GM12878 (cell line): Measurements from ENCODE around the gene S100A14. TPM values are rescaled to one million over a fixed set of nuclear protein-coding genes. Genes with fewer than 3 reads are reported as not detected.

Experiments used
- ATAC-seq: fragments of 200-7000 bp; cut with Tn5 transposase; 3 replicates; pipeline ENCODE4 v1.9.1; 2020; ENCODE audit warnings: mild to moderate bottlenecking, moderate library complexity
- BruUV-seq: library from RNA; stranded (reverse); fragments of 400-500 nt; replicated peaks from 2 replicates; lab custom pipeline; 2021; lab: Mats Ljungman, UMichigan
- CTCF ChIA-PET: fragments of 300-600 bp; sonication (Branson Sonifier 250); formaldehyde crosslinking; extraction: SDS; loops from one replicate; lab custom pipeline; 2021; ENCODE audit warnings: inconsistent platforms; lab: Yijun Ruan, JAX
- POLR2A ChIA-PET: fragments of 350-600 bp; formaldehyde crosslinking; extraction: SDS; loops from one replicate; lab custom pipeline; 2021; ENCODE audit warnings: inconsistent platforms; lab: Charles Lee
- RAD21 ChIA-PET: fragments of 300-600 bp; sonication (Branson Sonifier 250); formaldehyde crosslinking; loops from one replicate; lab custom pipeline; 2023; ENCODE audit warnings: antibody characterized with exemption; ENCODE audit not compliant: unreplicated experiment; lab: Charles Lee
- SMC1A ChIA-PET: fragments of 300-600 bp; sonication (Branson Sonifier 250); formaldehyde crosslinking; loops from one replicate; lab custom pipeline; 2023; ENCODE audit not compliant: unreplicated experiment, uncharacterized antibody; lab: Charles Lee
- DNase-seq: peaks from one replicate; pipeline ENCODE4 v3.0.0-alpha.2; 2011; ENCODE audit warnings: low read depth, low spot score
- FAIRE-seq: peaks from 3 replicates; lab custom pipeline; 2011; peaks lifted over from hg19 to GRCh38; lab: Jason Lieb, UNC
- H2AFZ ChIP-seq: 2 replicates; pipeline ENCODE4 v1.6.0; 2011; ENCODE audit warnings: low read depth, low read length, control low read depth; ENCODE audit not compliant: control insufficient read depth
- H3K27ac ChIP-seq: 2 replicates; pipeline ENCODE4 v1.5.1; 2011; ENCODE audit warnings: control low read depth; ENCODE audit not compliant: control insufficient read depth, insufficient read depth
- H3K27me3 ChIP-seq, 2 experiments: replicated peaks in 1 of 2; 2 replicates each; pipeline versions ENCODE4 v1.6.0 to v1.6.1; 2011; ENCODE audit warnings: low read length in 1 of 2; ENCODE audit not compliant: control insufficient read depth in 2 of 2, insufficient read depth in 2 of 2
- H3K36me3 ChIP-seq, 2 experiments: 2 replicates each; pipeline ENCODE4 v1.5.1; 2011; ENCODE audit warnings: low read length in 1 of 2; ENCODE audit not compliant: control insufficient read depth in 2 of 2, insufficient read depth in 2 of 2
- H3K4me1 ChIP-seq: 2 replicates; pipeline ENCODE4 v1.6.1; 2011; ENCODE audit warnings: mild to moderate bottlenecking, low read length, moderate library complexity, mixed read lengths; ENCODE audit not compliant: control insufficient read depth, insufficient read depth
- H3K4me2 ChIP-seq: 2 replicates; pipeline ENCODE4 v1.6.0; 2011; ENCODE audit warnings: control low read depth; ENCODE audit not compliant: control insufficient read depth, insufficient read depth
- H3K4me3 ChIP-seq: fragments of 200-600 bp; sonication (generic); 2 replicates; pipeline ENCODE4 v1.5.1; 2016
- H3K79me2 ChIP-seq: 2 replicates; pipeline ENCODE4 v1.6.0; 2011; ENCODE audit warnings: low read length; ENCODE audit not compliant: control insufficient read depth, insufficient read depth
- H3K9ac ChIP-seq: 2 replicates; pipeline ENCODE4 v1.8.0; 2011; ENCODE audit warnings: low read length, control low read depth, mixed read lengths; ENCODE audit not compliant: control insufficient read depth, insufficient read depth
- H3K9me3 ChIP-seq: replicated peaks from 3 replicates; pipeline ENCODE4 v1.5.1; 2011; ENCODE audit warnings: mild to moderate bottlenecking, low read length; ENCODE audit not compliant: control insufficient read depth, insufficient read depth
- H4K20me1 ChIP-seq: 2 replicates; pipeline ENCODE4 v1.6.0; 2011; ENCODE audit not compliant: control insufficient read depth, insufficient read depth
- BCL11A ChIP-seq: IDR thresholded peaks from 2 replicates; pipeline ENCODE4 v1.6.1; 2011; ENCODE audit warnings: low read depth, low read length
- BRCA1 ChIP-seq: IDR thresholded peaks from 2 replicates; pipeline ENCODE4 v1.6.1; 2011; ENCODE audit warnings: low read depth, low read length, improper control_type of control experiment
- DPF2 ChIP-seq: fragments of 450-650 bp; IDR thresholded peaks from 2 replicates; pipeline ENCODE4 v1.6.1; 2017; ENCODE audit warnings: mild to moderate bottlenecking
- E4F1 ChIP-seq: fragments of 450-650 bp; IDR thresholded peaks from 2 replicates; pipeline ENCODE4 v1.6.1; 2018; ENCODE audit warnings: borderline replicate concordance, mild to moderate bottlenecking; ENCODE audit not compliant: partially characterized antibody
- YBX1 ChIP-seq: fragments of 450-650 bp; IDR thresholded peaks from 2 replicates; pipeline ENCODE4 v1.6.1; 2016; ENCODE audit warnings: antibody characterized with exemption
- ZNF24 ChIP-seq: fragments of 450-650 bp; IDR thresholded peaks from 2 replicates; pipeline ENCODE4 v1.6.1; 2017; ENCODE audit warnings: antibody characterized with exemption, mild to moderate bottlenecking
- WGBS: methylation state at CpG from one replicate; pipeline ENCODE4 v1.1.6; 2016; ENCODE audit warnings: low lambda C conversion rate; ENCODE audit not compliant: insufficient replicate concordance, insufficient coverage; ENCODE audit errors: missing lambda C conversion rate; 5-methylcytosine and 5-hydroxymethylcytosine counted together
- in situ Hi-C: fragments of 300-500 bp; cut with MboI; formaldehyde crosslinking; loops from 9 replicates; pipeline ENCODE4 v1.14.3; 2018; ENCODE audit warnings: mixed read lengths
- intact Hi-C: fragments of 100-400 bp; cut with micrococcal nuclease; formaldehyde crosslinking; loops from one replicate; pipeline ENCODE4 v1.14.2; 2022; ENCODE audit not compliant: unreplicated experiment
- polyA plus RNA-seq, 11 experiments: library from polyadenylated mRNA; depleted of rRNA in 4 of 11; unstranded in 6 of 11; stranded (reverse) in 5 of 11; fragments of >200 nt; fragmentation: Nextera tagmentation in 4 of 11; fragmentation: Illumina TruSeq in 1 of 11; extraction: Ambion mirVana in 4 of 11; extraction: Trizol in 1 of 11; gene quantifications; 1 replicate in 1 of 11; 2 replicates in 10 of 11; pipeline versions ENCODE4 v1.2.1 to v1.2.3, GENCODE V29; 2011 to 2016; ENCODE audit warnings: inconsistent platforms in 2 of 11, missing spikeins in 2 of 11, low read depth in 1 of 11
- total RNA-seq, 4 experiments: library from RNA; depleted of rRNA in 3 of 4; stranded (reverse); fragments of >200 nt in 3 of 4; fragmentation: Illumina TruSeq in 1 of 4; extraction: Trizol in 1 of 4; gene quantifications; 2 replicates each; pipeline versions ENCODE4 v1.2.1 to v1.2.3, GENCODE V29; 2013 to 2021
- TF ChIP-seq, protein P1 (sequence below): IDR thresholded peaks from 2 replicates; pipeline ENCODE4 v1.6.1; 2011; ENCODE audit warnings: mild to moderate bottlenecking, low read depth, low read length, moderate library complexity; ENCODE audit not compliant: insufficient replicate concordance

S100A14 gene
- total and polyA plus RNA-seq, 10 of the 15 experiments (the other 5 are each of a cell fraction or from before 2014, with no cell fraction given) = 0.20 to 0.77 (median 0.45) TPM; not detected in 4

DNA sequence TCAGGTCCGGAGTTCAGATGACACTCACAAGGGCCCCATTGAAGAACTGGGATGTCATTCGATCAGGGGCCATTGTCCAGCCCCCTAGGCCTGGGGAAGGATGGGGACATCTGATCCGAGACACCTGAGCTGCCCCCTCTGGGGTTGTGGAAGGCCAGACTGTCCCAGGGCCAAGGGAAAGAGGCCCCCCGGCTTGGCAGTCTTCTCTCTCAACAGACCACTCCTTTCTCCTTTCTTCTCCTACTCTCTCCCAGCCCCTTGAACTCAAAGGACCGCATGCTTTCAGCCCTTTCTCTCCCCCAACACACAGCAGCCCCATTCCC, 13.2 kb upstream of the S100A14 start:
- Histone ChIP-seq H3K36me3 (no peaks in the 10 kb centered on the region), H3K4me3 (no peak overlapping the region), H3K9me3 (no peaks in the 10 kb centered on the region), H3K4me2 (no peak overlapping the region), H4K20me1 (no peaks in the 10 kb centered on the region), H3K79me2 (peaks cover 3% of the 10 kb centered on the region), H3K27me3 (no peaks in the 10 kb centered on the region), H3K4me1 (peaks cover 14% of the 10 kb centered on the region), H3K27ac (no peak overlapping the region), H2AFZ (no peak overlapping the region), H3K9ac (no peak overlapping the region)
- RAD21 ChIA-PET = interaction anchor here (3.7 kb wide), 1 partner anchor 57 kb away, joined by 25 read pairs; no protein-coding TSS in a partner anchor
- DNase-seq (no peak), FAIRE-seq (no peak), ATAC-seq (no peak)
- POLR2A ChIA-PET = interaction anchor here (0.6 to 0.8 kb wide), 2 partner anchors 15 to 300 kb away, joined by 3 to 5 read pairs; no protein-coding TSS in a partner anchor
- TF ChIP-seq DPF2 (no peak), BCL11A (no peak), BRCA1 (no peak), E4F1 (no peak), ZNF24 (no peak), YBX1 (no peak)
- TF ChIP-seq, protein P1, sequence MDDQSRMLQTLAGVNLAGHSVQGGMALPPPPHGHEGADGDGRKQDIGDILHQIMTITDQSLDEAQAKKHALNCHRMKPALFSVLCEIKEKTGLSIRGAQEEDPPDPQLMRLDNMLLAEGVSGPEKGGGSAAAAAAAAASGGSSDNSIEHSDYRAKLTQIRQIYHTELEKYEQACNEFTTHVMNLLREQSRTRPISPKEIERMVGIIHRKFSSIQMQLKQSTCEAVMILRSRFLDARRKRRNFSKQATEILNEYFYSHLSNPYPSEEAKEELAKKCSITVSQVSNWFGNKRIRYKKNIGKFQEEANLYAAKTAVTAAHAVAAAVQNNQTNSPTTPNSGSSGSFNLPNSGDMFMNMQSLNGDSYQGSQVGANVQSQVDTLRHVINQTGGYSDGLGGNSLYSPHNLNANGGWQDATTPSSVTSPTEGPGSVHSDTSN = no peak
- CTCF ChIA-PET = interaction anchor here (0.6 to 5.2 kb wide), 6 partner anchors 13 to 317 kb away, joined by 3 to 66 read pairs (median 14); partner anchors contain the start of genes S100A14 and S100A16
- in situ Hi-C loops (no loop called here), intact Hi-C loops (no loop called here)
- SMC1A ChIA-PET = interaction anchor here (1.7 to 4.9 kb wide), 5 partner anchors 11 to 57 kb away, joined by 5 to 31 read pairs (median 8); partner anchors contain the start of genes ILF2 and S100A14
- BruUV-seq = no TSS peak
- 55% methylated on average over 5 of the region's 5 CpGs for WGBS
